A549 (cell line): Measurements from ENCODE around the gene C1orf216. TPM values are rescaled to one million over a fixed set of nuclear protein-coding genes. Genes with fewer than 3 reads are reported as not detected.

Source experiments
- ATAC-seq, 2 experiments: fragments of 200-7000 bp in 1 of 2; fragments of >200 bp in 1 of 2; cut with Nextera tagmentation in 1 of 2; cut with Tn5 transposase in 1 of 2; 3 replicates each; pipeline versions ENCODE4 v1.8.0 to v1.9.1; 2018 to 2020; ENCODE audit warnings: mild to moderate bottlenecking in 1 of 2, moderate library complexity in 1 of 2
- CTCF ChIA-PET: fragments of 300-600 bp; sonication (Branson Sonifier 250); formaldehyde crosslinking; extraction: SDS; loops from one replicate; lab custom pipeline; 2021; ENCODE audit warnings: antibody characterized with exemption, inconsistent platforms; lab: Yijun Ruan, JAX
- POLR2A ChIA-PET: fragments of 350-600 bp; formaldehyde crosslinking; extraction: SDS; loops from one replicate; lab custom pipeline; 2021; ENCODE audit warnings: antibody characterized with exemption, inconsistent platforms; lab: Yijun Ruan, JAX
- DNase-seq, 2 experiments: peaks; one replicate each; pipeline versions ENCODE4 v3.0.0 to v3.0.0-alpha.2; 2011 to 2016; ENCODE audit warnings: low read depth in 1 of 2, low spot score in 1 of 2
- FAIRE-seq: peaks from 2 replicates; lab custom pipeline; 2011; peaks lifted over from hg19 to GRCh38; lab: Jason Lieb, UNC
- H3K27ac ChIP-seq, 2 experiments: fragments of >200 bp; sonication (Bioruptor Twin); formaldehyde crosslinking; 3 replicates each; pipeline ENCODE4 v1.5.1; 2016 to 2017
- H3K4me1 ChIP-seq: fragments of >200 bp; sonication (Bioruptor Twin); formaldehyde crosslinking; 3 replicates; pipeline ENCODE4 v1.6.1; 2016
- H3K4me2 ChIP-seq: fragments of >200 bp; sonication (Bioruptor Twin); formaldehyde crosslinking; 3 replicates; pipeline ENCODE4 v1.6.1; 2016
- H3K4me3 ChIP-seq: fragments of >200 bp; sonication (Bioruptor Twin); formaldehyde crosslinking; 3 replicates; pipeline ENCODE4 v1.5.1; 2016
- H3K9me3 ChIP-seq: fragments of >200 bp; sonication (Bioruptor Twin); formaldehyde crosslinking; 3 replicates; pipeline ENCODE4 v1.6.1; 2016
- CBX8 ChIP-seq: fragments of 200-600 bp; sonication (generic); IDR thresholded peaks from 2 replicates; pipeline ENCODE4 v1.6.1; 2016
- CHD4 ChIP-seq: fragments of 200-600 bp; sonication (generic); IDR thresholded peaks from 2 replicates; pipeline ENCODE4 v1.6.1; 2016; ENCODE audit warnings: antibody characterized with exemption, mild to moderate bottlenecking, borderline replicate concordance
- EHF ChIP-seq: fragments of 250-450 bp; sonication (Bioruptor Pico); IDR thresholded peaks from 2 replicates; pipeline ENCODE4 v1.5.0; 2020; ENCODE audit warnings: mild to moderate bottlenecking
- EHMT2 ChIP-seq: fragments of 200-600 bp; sonication (generic); IDR thresholded peaks from 2 replicates; pipeline ENCODE4 v1.6.1; 2016; ENCODE audit warnings: antibody characterized with exemption, low read depth, mild to moderate bottlenecking, moderate library complexity
- HDAC2 ChIP-seq: fragments of 200-600 bp; sonication (generic); IDR thresholded peaks from 2 replicates; pipeline ENCODE4 v1.6.1; 2016
- HOXB13 ChIP-seq: fragments of 250-450 bp; sonication (Bioruptor Pico); IDR thresholded peaks from 2 replicates; pipeline ENCODE4 v1.5.0; 2020; ENCODE audit warnings: low read depth, mild to moderate bottlenecking, moderate library complexity
- HOXB5 ChIP-seq: fragments of 250-450 bp; sonication (Bioruptor Pico); IDR thresholded peaks from 2 replicates; pipeline ENCODE4 v1.5.0; 2020; ENCODE audit warnings: mild to moderate bottlenecking, moderate library complexity
- KDM1A ChIP-seq: fragments of 200-600 bp; sonication (generic); IDR thresholded peaks from 2 replicates; pipeline ENCODE4 v1.6.1; 2016; ENCODE audit warnings: low read depth, mild to moderate bottlenecking
- MAFK ChIP-seq: fragments of 450-650 bp; IDR thresholded peaks from 2 replicates; pipeline ENCODE4 v1.6.1; 2014; ENCODE audit not compliant: partially characterized antibody
- MAZ ChIP-seq: fragments of 150-350 bp; IDR thresholded peaks from 2 replicates; pipeline ENCODE4 v1.6.1; 2014; ENCODE audit warnings: antibody characterized with exemption, low read depth, low read length, borderline replicate concordance
- MYC ChIP-seq: IDR thresholded peaks from 2 replicates; pipeline ENCODE4 v1.6.1; 2012; ENCODE audit warnings: mild to moderate bottlenecking, inconsistent platforms, low read length, improper control_type of control experiment, borderline replicate concordance
- NFE2L2 ChIP-seq: fragments of 150-350 bp; conservative IDR thresholded peaks from 2 replicates; pipeline ENCODE4 v1.6.1; 2014; ENCODE audit warnings: low read length
- NPAS2 ChIP-seq: fragments of 250-450 bp; sonication (Bioruptor Pico); IDR thresholded peaks from 2 replicates; pipeline ENCODE4 v1.8.0; 2022; ENCODE audit warnings: mild to moderate bottlenecking, moderate library complexity, borderline replicate concordance
- NR3C1 ChIP-seq: fragments of >200 bp; sonication (Bioruptor Twin); formaldehyde crosslinking; IDR thresholded peaks from 3 replicates; pipeline ENCODE4 v1.6.1; 2017
- PHF8 ChIP-seq: fragments of 200-600 bp; sonication (generic); IDR thresholded peaks from 2 replicates; pipeline ENCODE4 v1.6.1; 2016; ENCODE audit warnings: low read depth, mild to moderate bottlenecking, antibody characterized with exemption, moderate library complexity, borderline replicate concordance
- RARB ChIP-seq: fragments of 250-450 bp; sonication (Bioruptor Pico); IDR thresholded peaks from 2 replicates; pipeline ENCODE4 v1.8.0; 2021; ENCODE audit warnings: mild to moderate bottlenecking, moderate library complexity
- RCOR1 ChIP-seq: fragments of 150-350 bp; IDR thresholded peaks from 2 replicates; pipeline ENCODE4 v1.6.1; 2014; ENCODE audit warnings: antibody characterized with exemption, low read length, low read depth
- RFX5 ChIP-seq: fragments of 450-650 bp; IDR thresholded peaks from 2 replicates; pipeline ENCODE4 v1.7.1; 2014; ENCODE audit warnings: antibody characterized with exemption, mild to moderate bottlenecking, moderate library complexity
- SMC3 ChIP-seq: fragments of >200 bp; sonication (Bioruptor Twin); formaldehyde crosslinking; IDR thresholded peaks from 3 replicates; pipeline ENCODE4 v1.6.1; 2018; ENCODE audit warnings: inconsistent platforms
- TFCP2L1 ChIP-seq: fragments of 250-450 bp; sonication (Bioruptor Pico); IDR thresholded peaks from 2 replicates; pipeline ENCODE4 v1.5.0; 2021; ENCODE audit warnings: mild to moderate bottlenecking
- TP53 ChIP-seq: fragments of 250-450 bp; sonication (Bioruptor Pico); IDR thresholded peaks from 2 replicates; pipeline ENCODE4 v1.5.0; 2021; ENCODE audit warnings: mild to moderate bottlenecking, moderate library complexity
- WGBS: methylation state at CpG from one replicate; pipeline ENCODE4 v1.1.6; 2017; ENCODE audit errors: missing lambda C conversion rate; 5-methylcytosine and 5-hydroxymethylcytosine counted together
- polyA plus RNA-seq, 4 experiments: library from polyadenylated mRNA; depleted of rRNA in 3 of 4; stranded (reverse); fragments of >200 nt; fragmentation: RNase III in 1 of 4; extraction: RNeasy Plus Mini Kit Qiagen cat#74134 plus additional on column Dnase treatment in 1 of 4; gene quantifications; 2 replicates in 3 of 4; 3 replicates in 1 of 4; pipeline ENCODE4 v1.2.3, GENCODE V29; 2011 to 2017
- TF ChIP-seq, protein P1 (sequence below): fragments of 250-450 bp; sonication (Bioruptor Pico); IDR thresholded peaks from 2 replicates; pipeline ENCODE4 v1.5.0; 2020; ENCODE audit warnings: low read depth, mild to moderate bottlenecking, moderate library complexity
- TF ChIP-seq, protein P2 (sequence below): fragments of 150-350 bp; IDR thresholded peaks from 2 replicates; pipeline ENCODE4 v1.6.1; 2014; ENCODE audit warnings: low read depth, mild to moderate bottlenecking, low read length
- TF ChIP-seq, protein P3 (sequence below): fragments of 450-650 bp; IDR thresholded peaks from 2 replicates; pipeline ENCODE4 v1.6.1; 2014; ENCODE audit warnings: antibody characterized with exemption
- TF ChIP-seq, protein P4 (sequence below): IDR thresholded peaks from 2 replicates; pipeline ENCODE4 v1.6.1; 2012
- TF ChIP-seq, protein P5 (sequence below): fragments of >200 bp; sonication (Bioruptor Twin); formaldehyde crosslinking; IDR thresholded peaks from 3 replicates; pipeline ENCODE4 v1.5.1; 2016

The C1orf216 gene
- polyA plus RNA-seq, 2 of the 4 experiments (the other 2 are of a cell fraction), result 12.0 to 17.7 TPM

DNA sequence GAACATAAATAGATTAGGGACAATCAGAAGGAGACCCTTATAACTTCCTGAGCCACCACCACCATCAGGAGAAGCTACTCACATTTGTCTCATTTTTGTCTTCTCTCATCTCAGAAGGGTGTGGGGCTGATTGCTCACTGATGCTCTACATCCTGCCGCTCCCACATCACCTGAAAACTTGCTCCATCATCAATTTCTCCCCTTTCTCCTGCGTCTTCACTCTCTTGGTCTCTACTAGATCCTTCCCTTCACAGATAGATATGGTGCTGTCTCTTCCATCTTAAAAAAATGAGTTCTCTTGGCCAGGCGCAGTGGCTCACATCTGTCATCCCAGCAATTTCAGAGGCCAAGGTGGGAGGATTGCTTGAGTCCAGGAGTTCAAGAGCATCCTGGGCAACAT lies 38.4 kb downstream of the C1orf216 start:
- H3K4me3 ChIP-seq, result no peak overlapping the region
- WGBS, result 65% methylated on average over 3 of the region's 3 CpGs
- no peaks in the 10 kb centered on the region for H3K4me1 ChIP-seq
- H3K4me2 ChIP-seq, result no peak overlapping the region
- ChIA-PET CTCF (interaction anchor here (1.2 to 1.3 kb wide), 2 partner anchors 36 to 112 kb away, joined by 3 to 4 read pairs; no protein-coding TSS in a partner anchor), POLR2A (no interaction called here)
- ATAC-seq, result no peak
- H3K9me3 ChIP-seq, result no peaks in the 10 kb centered on the region
- no peak for FAIRE-seq
- TF ChIP-seq HOXB5 (CRISPR knock-in tag) (no peak), MAFK (peak; percentile 26)
- TF ChIP-seq, all 56 proteins: peak for 1
- no peak for DNase-seq
- H3K27ac ChIP-seq, result no peak overlapping the region

DNA sequence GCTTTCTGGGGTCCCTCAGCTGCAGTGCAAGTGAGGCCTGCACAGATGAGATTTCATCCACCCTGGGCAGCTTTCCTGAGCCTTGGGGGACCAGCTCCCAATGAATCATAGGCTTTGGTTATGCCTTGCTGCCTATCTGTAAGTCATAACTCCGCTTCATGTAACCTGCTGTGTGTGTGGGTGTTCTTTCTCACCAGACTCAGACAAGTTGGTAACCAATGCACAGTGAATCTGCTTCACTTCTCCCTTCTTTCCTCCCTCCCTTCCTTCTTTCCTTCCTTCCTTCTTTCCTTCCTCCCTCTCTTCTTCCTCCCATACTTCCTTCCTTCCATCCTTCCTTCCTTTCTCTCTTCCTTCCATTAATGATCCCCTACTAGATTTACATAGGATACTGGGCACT lies 42.9 kb downstream of the C1orf216 start:
- H3K4me1 ChIP-seq, result no peaks in the 10 kb centered on the region
- no peak for TF ChIP-seq PHF8
- TF ChIP-seq MAFK, result no peak
- TF ChIP-seq RCOR1, result no peak
- TF ChIP-seq CHD4, result no peak
- no peak for TF ChIP-seq HOXB5 (CRISPR knock-in tag)
- TF ChIP-seq SMC3, result no peak
- no peak for TF ChIP-seq EHF (CRISPR knock-in tag)
- TF ChIP-seq, all 56 proteins: peak for 0
- Histone ChIP-seq H3K4me3 (no peak overlapping the region), H3K9me3 (no peaks in the 10 kb centered on the region), H3K4me2 (no peak overlapping the region), H3K27ac (no peak overlapping the region)
- CTCF ChIA-PET, result no interaction called here
- no peak for ATAC-seq
- DNase-seq, result no peak
- FAIRE-seq, result no peak
- POLR2A ChIA-PET, result no interaction called here
- 67% methylated on average over 1 of the region's 1 CpG for WGBS

DNA sequence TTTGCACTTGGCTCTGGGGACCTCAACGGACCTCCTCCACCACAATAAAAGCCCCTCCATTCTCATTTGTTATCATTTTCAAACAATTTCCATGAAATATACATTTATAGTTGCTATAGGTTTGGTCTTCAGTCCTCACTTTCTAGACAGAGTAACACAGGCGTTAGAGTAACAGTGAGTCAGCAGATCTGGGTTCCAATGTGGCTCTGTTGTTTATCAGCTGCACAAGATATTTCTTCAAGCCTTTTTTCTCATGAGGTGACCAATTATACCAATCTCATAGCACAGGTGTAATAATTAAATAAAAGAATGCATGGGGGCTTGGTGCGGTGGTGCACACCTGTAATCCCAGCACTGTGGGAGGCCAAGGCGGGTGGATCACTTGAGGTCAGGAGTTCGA lies 44.6 kb downstream of the C1orf216 start:
- DNase-seq, result no peak
- Histone ChIP-seq H3K4me2 (no peak overlapping the region), H3K9me3 (no peaks in the 10 kb centered on the region), H3K27ac (no peak overlapping the region), H3K4me1 (no peaks in the 10 kb centered on the region), H3K4me3 (no peak overlapping the region)
- ChIA-PET POLR2A (no interaction called here), CTCF (no interaction called here)
- no peak for FAIRE-seq
- whole genome bisulfite sequencing, result 68% methylated on average over 5 of the region's 5 CpGs
- ATAC-seq, result no peak
- TF ChIP-seq RFX5, result no peak
- no peak for TF ChIP-seq MAZ
- TF ChIP-seq, all 56 proteins: peak for 0

DNA sequence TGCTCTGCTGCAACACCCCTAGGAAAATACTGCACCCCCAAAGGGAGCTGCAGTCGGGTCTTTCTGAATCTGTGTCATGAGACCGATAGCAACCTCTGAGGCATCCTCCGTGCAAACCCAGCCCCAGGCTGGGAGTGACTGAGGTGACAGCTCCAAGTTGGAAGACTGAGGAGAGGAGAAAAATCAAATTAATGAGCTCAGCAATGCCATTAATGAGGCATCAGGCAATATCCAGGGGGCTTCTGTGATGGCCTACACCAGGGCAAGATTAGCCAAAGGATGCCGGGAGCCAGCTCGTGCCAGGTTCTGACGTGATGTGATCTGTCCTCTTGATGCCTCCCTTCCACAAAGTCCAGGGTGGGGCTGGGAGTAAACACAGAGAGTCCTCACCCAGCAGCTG lies 46.6 kb downstream of the C1orf216 start:
- 64% methylated on average over 6 of the region's 6 CpGs for WGBS
- POLR2A ChIA-PET, result no interaction called here
- TF ChIP-seq RARB (CRISPR knock-in tag) (no peak), EHMT2 (no peak), HDAC2 (no peak), CBX8 (no peak), NFE2L2 (no peak), TFCP2L1 (no peak), NPAS2 (CRISPR knock-in tag) (no peak), NR3C1 (no peak), HOXB13 (CRISPR knock-in tag) (no peak), MYC (no peak), PHF8 (no peak), KDM1A (no peak), EHF (CRISPR knock-in tag) (no peak), TP53 (CRISPR knock-in tag) (no peak)
- TF ChIP-seq, protein P1, sequence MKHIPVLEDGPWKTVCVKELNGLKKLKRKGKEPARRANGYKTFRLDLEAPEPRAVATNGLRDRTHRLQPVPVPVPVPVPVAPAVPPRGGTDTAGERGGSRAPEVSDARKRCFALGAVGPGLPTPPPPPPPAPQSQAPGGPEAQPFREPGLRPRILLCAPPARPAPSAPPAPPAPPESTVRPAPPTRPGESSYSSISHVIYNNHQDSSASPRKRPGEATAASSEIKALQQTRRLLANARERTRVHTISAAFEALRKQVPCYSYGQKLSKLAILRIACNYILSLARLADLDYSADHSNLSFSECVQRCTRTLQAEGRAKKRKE (CRISPR knock-in tag), result no peak
- TF ChIP-seq, protein P2, sequence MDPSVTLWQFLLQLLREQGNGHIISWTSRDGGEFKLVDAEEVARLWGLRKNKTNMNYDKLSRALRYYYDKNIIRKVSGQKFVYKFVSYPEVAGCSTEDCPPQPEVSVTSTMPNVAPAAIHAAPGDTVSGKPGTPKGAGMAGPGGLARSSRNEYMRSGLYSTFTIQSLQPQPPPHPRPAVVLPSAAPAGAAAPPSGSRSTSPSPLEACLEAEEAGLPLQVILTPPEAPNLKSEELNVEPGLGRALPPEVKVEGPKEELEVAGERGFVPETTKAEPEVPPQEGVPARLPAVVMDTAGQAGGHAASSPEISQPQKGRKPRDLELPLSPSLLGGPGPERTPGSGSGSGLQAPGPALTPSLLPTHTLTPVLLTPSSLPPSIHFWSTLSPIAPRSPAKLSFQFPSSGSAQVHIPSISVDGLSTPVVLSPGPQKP, result no peak
- TF ChIP-seq, protein P3, sequence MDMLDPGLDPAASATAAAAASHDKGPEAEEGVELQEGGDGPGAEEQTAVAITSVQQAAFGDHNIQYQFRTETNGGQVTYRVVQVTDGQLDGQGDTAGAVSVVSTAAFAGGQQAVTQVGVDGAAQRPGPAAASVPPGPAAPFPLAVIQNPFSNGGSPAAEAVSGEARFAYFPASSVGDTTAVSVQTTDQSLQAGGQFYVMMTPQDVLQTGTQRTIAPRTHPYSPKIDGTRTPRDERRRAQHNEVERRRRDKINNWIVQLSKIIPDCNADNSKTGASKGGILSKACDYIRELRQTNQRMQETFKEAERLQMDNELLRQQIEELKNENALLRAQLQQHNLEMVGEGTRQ, result no peak
- TF ChIP-seq, protein P4, sequence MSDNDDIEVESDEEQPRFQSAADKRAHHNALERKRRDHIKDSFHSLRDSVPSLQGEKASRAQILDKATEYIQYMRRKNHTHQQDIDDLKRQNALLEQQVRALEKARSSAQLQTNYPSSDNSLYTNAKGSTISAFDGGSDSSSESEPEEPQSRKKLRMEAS, result no peak
- TF ChIP-seq, protein P5, sequence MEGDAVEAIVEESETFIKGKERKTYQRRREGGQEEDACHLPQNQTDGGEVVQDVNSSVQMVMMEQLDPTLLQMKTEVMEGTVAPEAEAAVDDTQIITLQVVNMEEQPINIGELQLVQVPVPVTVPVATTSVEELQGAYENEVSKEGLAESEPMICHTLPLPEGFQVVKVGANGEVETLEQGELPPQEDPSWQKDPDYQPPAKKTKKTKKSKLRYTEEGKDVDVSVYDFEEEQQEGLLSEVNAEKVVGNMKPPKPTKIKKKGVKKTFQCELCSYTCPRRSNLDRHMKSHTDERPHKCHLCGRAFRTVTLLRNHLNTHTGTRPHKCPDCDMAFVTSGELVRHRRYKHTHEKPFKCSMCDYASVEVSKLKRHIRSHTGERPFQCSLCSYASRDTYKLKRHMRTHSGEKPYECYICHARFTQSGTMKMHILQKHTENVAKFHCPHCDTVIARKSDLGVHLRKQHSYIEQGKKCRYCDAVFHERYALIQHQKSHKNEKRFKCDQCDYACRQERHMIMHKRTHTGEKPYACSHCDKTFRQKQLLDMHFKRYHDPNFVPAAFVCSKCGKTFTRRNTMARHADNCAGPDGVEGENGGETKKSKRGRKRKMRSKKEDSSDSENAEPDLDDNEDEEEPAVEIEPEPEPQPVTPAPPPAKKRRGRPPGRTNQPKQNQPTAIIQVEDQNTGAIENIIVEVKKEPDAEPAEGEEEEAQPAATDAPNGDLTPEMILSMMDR, result no peak
- H3K4me1 ChIP-seq, result no peaks in the 10 kb centered on the region
- no peak overlapping the region for H3K4me2 ChIP-seq
- H3K4me3 ChIP-seq, result no peak overlapping the region
- H3K27ac ChIP-seq, result no peak overlapping the region
- DNase-seq (peak in 1 of 2 experiments; percentile 2), FAIRE-seq (no peak), ATAC-seq (no peak)
- H3K9me3 ChIP-seq, result no peaks in the 10 kb centered on the region
- CTCF ChIA-PET, result interaction anchor here (1.7 to 1.8 kb wide), 2 partner anchors 44 to 55 kb away, joined by 4 to 7 read pairs; no protein-coding TSS in a partner anchor
